ENCODE measurements around the gene CSNK1D. TPM values are rescaled to one million over a fixed set of nuclear protein-coding genes. Genes with fewer than 3 reads are reported as not detected.

The CSNK1D gene
- total RNA-seq = 150 TPM
- long read RNA-seq, transcript CSNK1D-203 (10 exons, 2,047 nt) = major isoform, 38 of 137 reads
- long read RNA-seq, transcript CSNK1D-202 (9 exons, 3,712 nt) = minor isoform, 15 of 137 reads
- long read RNA-seq, transcript CSNK1D-208 (3 exons, 1,124 nt) = minor isoform, 11 of 137 reads
- long read RNA-seq, partial matches to known transcripts = 17 of 137 reads
- long read RNA-seq, other reads (novel, unspliced or antisense) = 47 of 137 reads

DNA sequence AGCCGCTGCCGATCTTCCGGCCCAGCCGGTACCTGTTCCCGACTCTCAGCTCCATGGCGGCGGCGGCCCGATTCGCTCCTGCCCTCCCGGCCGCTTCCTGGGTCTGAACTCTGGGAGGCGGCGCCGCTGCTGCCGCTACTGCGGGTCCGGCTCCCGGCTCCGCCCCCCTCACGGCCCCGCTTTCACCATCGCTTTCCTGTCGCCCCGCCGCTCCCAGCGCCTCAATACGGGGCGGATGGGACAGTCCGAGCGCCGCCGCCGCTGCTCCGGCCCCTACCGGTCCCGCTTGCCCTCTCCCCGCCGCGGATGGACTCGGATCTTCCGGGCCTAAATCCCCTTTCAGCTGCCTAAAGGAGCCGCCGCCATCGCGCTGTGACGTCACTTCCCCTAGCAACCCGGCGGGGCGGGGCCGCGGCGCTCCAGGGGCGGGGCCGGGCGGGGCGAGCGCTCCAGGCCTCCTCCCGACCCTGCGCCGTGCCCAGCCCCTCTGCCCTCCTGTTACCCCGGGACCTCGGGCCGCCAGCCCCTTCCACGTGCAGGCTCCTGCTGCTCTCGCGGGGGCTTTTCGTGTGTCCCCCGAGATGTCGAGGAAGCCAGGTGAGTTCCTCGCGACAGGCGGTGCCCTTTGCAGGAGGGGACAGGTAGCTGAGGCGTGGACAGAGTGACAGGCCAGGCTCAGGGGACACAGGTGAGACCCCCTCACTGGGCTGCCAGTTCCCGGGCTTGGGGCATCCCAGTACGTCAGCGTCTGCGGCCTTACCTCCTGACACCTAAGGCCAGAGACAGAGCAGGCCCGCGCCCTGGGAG is at the start of gene CSNK1D:
Gene CSNK1D, minus strand, starts transcription at position 374 of the 807 bp plus-strand sequence. Its CDS starts 319 bp downstream, at position 55.
- no peaks in the 10 kb centered on the region for H3K27me3 ChIP-seq
- intact Hi-C loops (cut with DNase I) = no loop called here
- H3K36me3 ChIP-seq = peaks cover 35% of the 10 kb centered on the region
- H3K4me3 ChIP-seq = peak within 1 kb of the TSS; percentile 83
- TF ChIP-seq, protein P1, sequence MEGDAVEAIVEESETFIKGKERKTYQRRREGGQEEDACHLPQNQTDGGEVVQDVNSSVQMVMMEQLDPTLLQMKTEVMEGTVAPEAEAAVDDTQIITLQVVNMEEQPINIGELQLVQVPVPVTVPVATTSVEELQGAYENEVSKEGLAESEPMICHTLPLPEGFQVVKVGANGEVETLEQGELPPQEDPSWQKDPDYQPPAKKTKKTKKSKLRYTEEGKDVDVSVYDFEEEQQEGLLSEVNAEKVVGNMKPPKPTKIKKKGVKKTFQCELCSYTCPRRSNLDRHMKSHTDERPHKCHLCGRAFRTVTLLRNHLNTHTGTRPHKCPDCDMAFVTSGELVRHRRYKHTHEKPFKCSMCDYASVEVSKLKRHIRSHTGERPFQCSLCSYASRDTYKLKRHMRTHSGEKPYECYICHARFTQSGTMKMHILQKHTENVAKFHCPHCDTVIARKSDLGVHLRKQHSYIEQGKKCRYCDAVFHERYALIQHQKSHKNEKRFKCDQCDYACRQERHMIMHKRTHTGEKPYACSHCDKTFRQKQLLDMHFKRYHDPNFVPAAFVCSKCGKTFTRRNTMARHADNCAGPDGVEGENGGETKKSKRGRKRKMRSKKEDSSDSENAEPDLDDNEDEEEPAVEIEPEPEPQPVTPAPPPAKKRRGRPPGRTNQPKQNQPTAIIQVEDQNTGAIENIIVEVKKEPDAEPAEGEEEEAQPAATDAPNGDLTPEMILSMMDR (IDR thresholded peaks at IDR 0.05) = no peak
- DNase-seq = peak; percentile 96
- peak within 1 kb of the TSS; percentile 97 for H3K27ac ChIP-seq
- H3K4me1 ChIP-seq = peaks cover 44% of the 10 kb centered on the region
- peak; percentile 90 for ATAC-seq
- H3K9me3 ChIP-seq = no peaks in the 10 kb centered on the region

DNA sequence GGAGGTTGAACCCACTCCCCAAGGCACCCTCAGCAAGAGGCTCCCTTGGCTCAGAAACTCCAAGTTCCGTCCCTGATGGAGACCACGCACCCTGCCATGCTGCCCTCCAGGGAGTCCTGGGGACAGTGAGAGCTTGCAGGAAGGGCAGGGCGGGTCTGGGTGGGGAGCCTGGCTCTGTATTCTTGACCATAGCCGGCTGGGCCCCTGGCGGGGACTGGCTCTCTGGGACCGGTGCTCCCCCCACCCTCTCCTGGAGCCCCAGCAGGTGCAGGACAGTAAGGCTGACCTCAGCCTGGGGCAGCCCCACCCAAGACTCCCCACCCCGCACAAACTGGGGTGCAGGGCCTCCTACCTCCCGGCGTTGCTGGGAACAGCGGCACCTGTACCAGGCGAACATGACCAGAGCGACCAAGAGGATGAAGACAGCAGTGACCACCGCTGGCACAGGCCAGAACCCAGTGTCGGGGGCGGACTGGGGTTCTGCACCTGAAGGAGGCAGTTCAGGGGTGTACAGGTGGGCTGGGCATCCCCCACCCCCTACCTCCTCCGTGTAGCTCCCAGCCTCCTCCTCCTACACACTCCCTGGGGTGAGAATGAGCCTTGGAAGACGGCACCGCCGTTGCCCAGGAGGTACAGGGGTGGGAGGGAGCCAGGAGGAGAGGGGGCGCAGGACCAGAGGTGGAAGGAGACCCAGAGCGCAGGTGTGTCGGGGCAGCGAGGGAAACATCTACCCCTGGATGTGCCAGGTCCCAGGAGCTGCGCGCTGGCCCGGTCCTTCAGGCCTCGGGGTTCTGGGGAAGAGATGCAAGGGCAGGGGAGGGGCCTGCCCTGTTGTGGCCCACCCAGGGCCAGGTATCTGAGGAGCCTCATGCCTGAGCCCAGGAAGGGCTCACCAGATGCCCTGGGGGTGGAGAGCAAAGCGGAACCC is 49.3 kb upstream of the CSNK1D start:
- Histone ChIP-seq H3K4me3 (no peak overlapping the region), H3K27me3 (no peaks in the 10 kb centered on the region), H3K27ac (no peak overlapping the region), H3K9me3 (no peaks in the 10 kb centered on the region), H3K36me3 (no peaks in the 10 kb centered on the region), H3K4me1 (peaks cover 8% of the 10 kb centered on the region)
- peak; percentile 62 for DNase-seq
- no peak for ATAC-seq
- TF ChIP-seq, protein P1 (IDR thresholded peaks at IDR 0.05) = no peak
- intact Hi-C loops (cut with DNase I) = loop anchor here (5.0 kb wide), 1 partner anchor 85 kb away; no protein-coding TSS in a partner anchor

DNA sequence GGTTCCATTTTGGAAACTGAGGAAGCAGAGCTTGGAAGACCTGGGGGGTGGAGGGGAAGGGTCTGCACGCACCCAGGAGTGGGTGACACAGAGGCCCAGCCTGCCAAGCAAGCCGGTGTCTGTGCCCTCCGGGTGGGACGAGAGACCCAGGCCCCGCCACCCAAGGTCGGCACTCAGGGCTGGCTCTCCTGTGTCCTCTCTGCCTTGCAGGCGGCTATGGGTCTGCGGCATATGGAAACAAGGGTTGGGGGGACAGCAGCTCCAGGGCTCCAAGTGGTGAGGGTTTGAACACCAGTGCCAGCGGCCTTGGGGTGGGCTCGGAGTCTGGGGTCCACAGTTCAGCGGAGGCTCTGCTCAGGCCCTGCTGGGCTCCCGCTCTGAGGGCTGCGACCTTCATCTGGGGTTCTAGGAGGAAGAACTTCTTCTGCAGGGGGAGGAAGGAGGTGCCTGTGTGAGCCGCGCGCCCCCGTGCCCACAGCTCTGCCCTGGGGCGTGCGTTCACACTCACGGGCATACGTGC is 48.5 kb upstream of the CSNK1D start:
- Histone ChIP-seq H3K9me3 (no peaks in the 10 kb centered on the region), H3K27me3 (no peaks in the 10 kb centered on the region), H3K4me3 (no peak overlapping the region), H3K27ac (no peak overlapping the region), H3K36me3 (no peaks in the 10 kb centered on the region), H3K4me1 (peaks cover 8% of the 10 kb centered on the region)
- ATAC-seq (no peak), DNase-seq (peak; percentile 61)
- intact Hi-C loops (cut with DNase I) = loop anchor here (5.0 kb wide), 1 partner anchor 85 kb away; no protein-coding TSS in a partner anchor
- TF ChIP-seq, protein P1 (IDR thresholded peaks at IDR 0.05) = no peak

DNA sequence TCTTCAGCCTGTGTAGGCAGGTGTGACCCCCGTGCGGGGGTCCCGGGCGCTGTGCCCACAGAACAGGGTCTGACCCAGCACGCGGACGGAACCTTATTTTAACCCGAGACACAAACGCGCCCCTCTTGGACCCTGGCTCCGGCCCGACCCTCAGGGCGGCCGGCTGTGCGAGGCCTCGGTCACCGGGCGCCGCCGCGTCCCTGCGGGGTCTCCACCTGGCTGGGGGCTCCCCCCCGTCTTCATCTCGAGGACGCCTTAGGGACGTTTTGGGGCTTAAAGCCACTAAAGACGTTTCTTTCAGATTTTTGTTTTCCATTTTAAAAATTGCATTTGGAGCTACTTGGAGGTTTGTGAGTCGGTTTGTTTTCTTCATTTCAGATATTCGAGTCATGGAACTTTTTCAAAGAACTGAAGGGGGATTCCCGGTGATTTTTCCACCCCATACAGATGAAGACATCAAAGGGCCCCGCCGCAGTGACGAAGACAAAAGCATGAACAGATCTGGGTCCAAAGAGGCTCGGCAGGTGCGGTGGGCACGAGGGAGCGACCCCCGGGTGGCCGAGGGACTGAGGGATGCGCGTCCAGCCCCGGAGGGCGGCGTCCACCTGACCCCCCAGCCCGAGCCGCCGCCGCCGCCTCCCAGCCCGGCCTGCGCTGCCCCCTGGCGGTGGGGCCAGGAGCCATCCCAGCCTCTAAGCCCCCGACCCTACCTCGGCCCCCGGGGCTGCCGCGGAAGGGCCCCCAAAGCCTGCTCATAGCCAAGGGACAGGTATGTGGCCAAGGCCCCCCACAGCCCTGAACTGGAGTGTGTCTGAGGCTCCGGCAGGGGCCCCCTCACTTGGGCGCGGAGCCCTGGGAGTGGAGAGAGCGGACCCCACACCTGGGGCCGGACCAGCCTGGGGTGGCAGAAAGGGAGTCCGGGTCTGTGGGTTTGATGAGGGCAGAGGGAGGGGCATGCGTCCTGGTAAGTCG is 47.7 kb upstream of the CSNK1D start:
- no peaks in the 10 kb centered on the region for H3K36me3 ChIP-seq
- H3K9me3 ChIP-seq = no peaks in the 10 kb centered on the region
- DNase-seq (peak; percentile 77), ATAC-seq (peak; percentile 63)
- no peaks in the 10 kb centered on the region for H3K27me3 ChIP-seq
- TF ChIP-seq, protein P1 (IDR thresholded peaks at IDR 0.05) = peak; percentile 86
- H3K4me3 ChIP-seq = no peak overlapping the region
- no peak overlapping the region for H3K27ac ChIP-seq
- H3K4me1 ChIP-seq = peaks cover 9% of the 10 kb centered on the region
- intact Hi-C loops (cut with DNase I) = loop anchor here (5.0 kb wide), 1 partner anchor 84 kb away; no protein-coding TSS in a partner anchor
